ENCODE measurements around the gene RIPK3. TPM values are rescaled to one million over a fixed set of nuclear protein-coding genes. Genes with fewer than 3 reads are reported as not detected.
A peak's percentile ranks its signal among the peaks of the same experiment; 100 is the strongest.

Gene RIPK3
- total and polyA plus RNA-seq, 2 experiments from 2014 or later, result 0.32 to 1.5 TPM

- no peaks in the 10 kb centered on the region; the same call in 2 of the 3 replicates for H3K9me3 Mint-ChIP-seq
- H3K27me3 Mint-ChIP-seq (ENCODE audit: insufficient read depth, low read depth, poor library complexity), result peaks cover 79% of the 10 kb centered on the region
- Histone ChIP-seq H4K20me1 (replicated peaks; ENCODE audit: insufficient read depth) (no peaks in the 10 kb centered on the region; the same call in 1 of the 2 replicates), H3K79me2 (replicated peaks; ENCODE audit: insufficient read depth) (no peaks in the 10 kb centered on the region), H3K4me3 (peak overlapping the region; percentile 80), H2AFZ (peak overlapping the region; percentile 100), H3K36me3 (ENCODE audit: insufficient read depth) (no peaks in the 10 kb centered on the region), H3F3A (replicated peaks; ENCODE audit: low read depth) (0 out of 2 replicates have a peak, but pooled peaks cover 8% of the 10 kb centered on the region), H3K9me2 (ENCODE audit: insufficient read depth) (no peaks in the 10 kb centered on the region), H3K4me1 (ENCODE audit: insufficient read depth) (peaks cover 26% of the 10 kb centered on the region; the same call in 1 of the 2 replicates), H3K27me3 (ENCODE audit: insufficient read depth) (peaks cover 85% of the 10 kb centered on the region), H3K27ac (ENCODE audit: low read depth) (no peak overlapping the region), H3K4me2 (peak overlapping the region; percentile 92)
- ATAC-seq (peak; percentile 75), DNase-seq (ENCODE audit: low spot score) (peak; percentile 91)
- peaks cover 23% of the 10 kb centered on the region for H3K4me1 Mint-ChIP-seq
- no peaks in the 10 kb centered on the region; the same call in 2 of the 3 replicates for H3K36me3 Mint-ChIP-seq (ENCODE audit: low read depth)
- H3K4me3 Mint-ChIP-seq, result peak overlapping the region; percentile 74
- TF ChIP-seq CTCF (conservative IDR thresholded peaks at IDR 0.05; ENCODE audit: low read depth in 2 of 2) (peak; percentile 70 to 72), POLR2AphosphoS5 (IDR thresholded peaks at IDR 0.05; ENCODE audit: low read depth) (peak; percentile 38; the same call in 1 of the 2 replicates), CREB1 (CRISPR knock-in tag; IDR thresholded peaks at IDR 0.05; ENCODE audit: low read depth) (no peak; the same call in 1 of the 2 replicates)
- peak overlapping the region; percentile 47; the same call in 1 of the 2 replicates for H3K27ac Mint-ChIP-seq
These were observed 7.4 kb downstream of the RIPK3 start for GRCh38 chr14:24332268-24332993.

GRCh38 chr14:24331731-24332267 lies 8.0 kb downstream of the RIPK3 start:
- peak overlapping the region; percentile 100 for H2AFZ ChIP-seq
- peaks cover 73% of the 10 kb centered on the region for H3K27me3 Mint-ChIP-seq (ENCODE audit: insufficient read depth, low read depth, poor library complexity)
- H3K4me1 ChIP-seq (ENCODE audit: insufficient read depth), result peaks cover 26% of the 10 kb centered on the region; the same call in 1 of the 2 replicates
- H3K4me1 Mint-ChIP-seq, result peaks cover 23% of the 10 kb centered on the region
- H3K27ac ChIP-seq (ENCODE audit: low read depth), result no peak overlapping the region
- H3K36me3 ChIP-seq (ENCODE audit: insufficient read depth), result no peaks in the 10 kb centered on the region
- H3K4me3 ChIP-seq, result peak overlapping the region; percentile 80
- H3K9me2 ChIP-seq (ENCODE audit: insufficient read depth), result no peaks in the 10 kb centered on the region
- no peaks in the 10 kb centered on the region for H3K79me2 ChIP-seq (replicated peaks; ENCODE audit: insufficient read depth)
- H3K27me3 ChIP-seq (ENCODE audit: insufficient read depth), result peaks cover 78% of the 10 kb centered on the region
- H4K20me1 ChIP-seq (replicated peaks; ENCODE audit: insufficient read depth), result no peaks in the 10 kb centered on the region; the same call in 1 of the 2 replicates
- no peaks in the 10 kb centered on the region; the same call in 2 of the 3 replicates for H3K9me3 Mint-ChIP-seq
- H3K4me2 ChIP-seq, result peak overlapping the region; percentile 92
- 0 out of 2 replicates have a peak, but pooled peaks cover 8% of the 10 kb centered on the region for H3F3A ChIP-seq (replicated peaks; ENCODE audit: low read depth)
- no peaks in the 10 kb centered on the region; the same call in 2 of the 3 replicates for H3K36me3 Mint-ChIP-seq (ENCODE audit: low read depth)
- H3K4me3 Mint-ChIP-seq, result peak overlapping the region; percentile 74
- H3K27ac Mint-ChIP-seq, result no peak overlapping the region
- DNase-seq (ENCODE audit: low spot score) (no peak), ATAC-seq (peak; percentile 10)
- TF ChIP-seq JUNB (IDR thresholded peaks at IDR 0.05; ENCODE audit: unreplicated experiment) (no peak), POLR2AphosphoS5 (IDR thresholded peaks at IDR 0.05; ENCODE audit: low read depth) (no peak), CREB1 (CRISPR knock-in tag; IDR thresholded peaks at IDR 0.05; ENCODE audit: low read depth) (no peak), ZNF114 (CRISPR knock-in tag; IDR thresholded peaks at IDR 0.05) (no peak), ETS1 (IDR thresholded peaks at IDR 0.05) (no peak), ZNF462 (CRISPR knock-in tag; IDR thresholded peaks at IDR 0.05) (no peak)
